ENCODE measurements around the gene RBM10.

RBM10 gene

DNA sequence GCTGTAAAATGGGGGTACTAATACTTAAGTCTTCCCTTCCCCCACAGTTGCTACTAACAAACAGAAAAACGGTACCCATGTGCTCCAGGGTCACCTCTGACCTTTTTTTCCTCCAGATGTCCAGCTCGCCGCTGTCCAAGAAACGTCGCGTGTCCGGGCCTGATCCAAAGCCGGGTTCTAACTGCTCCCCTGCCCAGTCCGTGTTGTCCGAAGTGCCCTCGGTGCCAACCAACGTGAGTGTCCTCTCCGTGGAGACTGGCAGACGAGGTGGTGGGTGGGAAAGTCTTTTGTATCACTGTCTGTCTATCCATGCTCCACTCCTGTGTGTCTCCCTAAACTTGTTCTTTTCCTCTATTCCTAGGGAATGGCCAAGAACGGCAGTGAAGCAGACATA lies 53.7 kb downstream of the RBM10 start:
- no peak for DNase-seq

- no peak for DNase-seq
These were observed 54.3 kb downstream of the RBM10 start for GRCh38 chrX:47199286-47199685.

- no peak for DNase-seq
These were observed 55.5 kb downstream of the RBM10 start for GRCh38 chrX:47200385-47201150.

DNA sequence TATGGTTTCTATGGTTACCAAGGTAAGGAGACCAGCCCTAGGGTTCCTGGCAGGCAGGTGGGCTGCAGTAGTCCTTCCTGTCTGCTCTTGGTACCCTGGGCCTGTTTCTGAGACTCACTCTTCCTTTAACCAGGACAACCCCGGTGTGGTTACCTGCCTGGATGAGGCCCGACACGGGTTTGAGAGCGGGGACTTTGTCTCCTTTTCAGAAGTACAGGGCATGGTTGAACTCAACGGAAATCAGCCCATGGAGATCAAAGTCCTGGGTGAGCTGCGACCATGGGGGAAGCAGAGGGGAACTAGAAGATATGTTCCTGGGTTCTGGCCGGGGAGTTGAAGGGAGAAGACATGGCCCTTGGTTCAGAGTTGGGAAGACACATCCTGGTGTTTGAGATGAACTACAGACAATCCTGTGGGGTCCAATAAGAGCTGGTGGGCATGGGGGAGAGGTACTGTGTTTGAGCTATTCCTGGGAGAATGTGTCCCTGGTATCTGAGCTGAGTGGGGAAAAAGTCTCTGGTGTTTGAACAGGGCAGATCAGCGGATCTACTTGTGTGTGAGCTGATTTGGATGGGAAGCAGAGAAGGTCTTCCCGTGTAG lies 56.4 kb downstream of the RBM10 start:
- DNase-seq = no peak

DNA sequence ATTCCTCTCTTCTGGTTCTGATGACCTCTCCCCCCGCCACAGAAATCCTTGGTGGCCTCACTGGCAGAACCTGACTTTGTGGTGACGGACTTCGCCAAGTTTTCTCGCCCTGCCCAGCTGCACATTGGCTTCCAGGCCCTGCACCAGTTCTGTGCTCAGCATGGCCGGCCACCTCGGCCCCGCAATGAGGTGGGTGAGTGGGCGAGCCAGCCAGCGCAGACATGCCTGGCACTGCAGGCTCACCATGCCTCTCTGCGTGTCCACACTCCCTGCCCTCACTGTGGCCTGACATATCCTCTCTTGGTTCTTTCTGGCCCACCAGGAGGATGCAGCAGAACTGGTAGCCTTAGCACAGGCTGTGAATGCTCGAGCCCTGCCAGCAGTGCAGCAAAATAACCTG lies 57.3 kb downstream of the RBM10 start:
- DNase-seq = no peak

GRCh38 chrX:47202877-47203276 lies 57.9 kb downstream of the RBM10 start:
- no peak for DNase-seq

DNA sequence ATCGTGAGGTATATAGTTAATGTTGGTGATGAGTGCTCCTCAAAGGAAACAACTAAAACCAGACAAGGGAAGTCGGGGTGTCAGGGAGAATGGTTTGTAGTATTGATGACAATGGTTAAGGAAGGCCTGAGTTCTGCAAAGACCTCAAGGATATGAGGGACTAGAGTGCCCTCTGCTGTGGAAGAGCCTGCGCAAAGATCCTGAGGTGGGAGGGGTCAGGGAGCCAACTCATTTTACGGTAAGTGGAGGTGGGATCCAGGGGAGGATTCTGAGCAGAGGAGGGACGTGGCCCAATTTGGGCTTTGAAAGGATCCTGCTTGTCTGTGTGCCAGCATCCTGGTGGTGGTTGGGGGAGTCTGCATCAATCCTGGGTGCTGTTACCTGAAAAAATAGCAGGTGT lies 59.9 kb downstream of the RBM10 start:
- no peak for DNase-seq

DNA sequence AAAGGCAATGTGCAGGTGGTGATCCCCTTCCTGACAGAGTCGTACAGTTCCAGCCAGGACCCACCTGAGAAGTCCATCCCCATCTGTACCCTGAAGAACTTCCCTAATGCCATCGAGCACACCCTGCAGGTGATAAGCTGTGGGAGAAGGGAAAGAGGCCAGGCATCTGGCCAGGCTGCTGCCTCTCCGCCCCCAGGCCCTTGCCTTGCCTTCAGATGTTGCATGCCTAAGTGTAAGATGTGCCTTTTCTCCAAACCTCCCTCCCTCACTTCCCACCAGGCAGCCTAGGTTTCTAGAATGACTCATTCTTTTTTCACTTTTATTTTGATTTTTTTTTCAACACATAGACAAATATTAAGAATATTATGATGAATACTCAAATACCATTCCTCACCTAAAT lies 61.3 kb downstream of the RBM10 start:
- DNase-seq = no peak

GRCh38 chrX:47208108-47208507 lies 63.1 kb downstream of the RBM10 start:
- no peak for DNase-seq

- DNase-seq = no peak
These were observed 64.7 kb downstream of the RBM10 start for GRCh38 chrX:47209508-47210238.

DNA sequence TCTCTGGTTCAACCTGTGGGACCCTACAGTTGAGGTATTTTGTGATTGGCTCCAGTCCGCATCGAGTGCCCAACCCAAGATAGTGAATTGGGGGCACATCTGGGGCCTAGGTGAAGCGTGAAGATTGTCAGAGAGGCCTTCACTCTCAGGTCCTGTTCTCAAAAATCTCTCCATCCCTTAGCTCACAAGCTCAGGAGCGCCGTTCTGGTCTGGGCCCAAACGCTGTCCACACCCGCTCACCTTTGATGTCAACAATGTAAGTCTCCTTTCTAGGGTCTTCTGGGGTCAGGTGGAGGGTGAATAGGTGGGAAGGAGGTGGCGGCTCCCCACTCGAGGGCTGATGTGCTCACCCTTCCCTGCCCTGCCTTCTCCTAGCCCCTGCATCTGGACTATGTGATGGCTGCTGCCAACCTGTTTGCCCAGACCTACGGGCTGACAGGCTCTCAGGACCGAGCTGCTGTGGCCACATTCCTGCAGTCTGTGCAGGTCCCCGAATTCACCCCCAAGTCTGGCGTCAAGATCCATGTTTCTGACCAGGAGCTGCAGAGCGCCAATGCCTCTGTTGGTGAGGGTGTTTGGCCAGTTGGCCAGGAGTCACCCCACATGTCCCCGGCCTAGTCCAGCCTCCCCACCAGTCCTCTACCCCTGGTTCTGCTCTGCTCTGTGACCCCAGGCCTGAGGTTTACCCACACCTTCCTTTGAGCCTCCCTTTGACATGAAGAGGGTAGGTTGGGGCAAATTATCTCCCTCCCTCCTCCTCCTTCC lies 65.8 kb downstream of the RBM10 start:
- no peak for DNase-seq

DNA sequence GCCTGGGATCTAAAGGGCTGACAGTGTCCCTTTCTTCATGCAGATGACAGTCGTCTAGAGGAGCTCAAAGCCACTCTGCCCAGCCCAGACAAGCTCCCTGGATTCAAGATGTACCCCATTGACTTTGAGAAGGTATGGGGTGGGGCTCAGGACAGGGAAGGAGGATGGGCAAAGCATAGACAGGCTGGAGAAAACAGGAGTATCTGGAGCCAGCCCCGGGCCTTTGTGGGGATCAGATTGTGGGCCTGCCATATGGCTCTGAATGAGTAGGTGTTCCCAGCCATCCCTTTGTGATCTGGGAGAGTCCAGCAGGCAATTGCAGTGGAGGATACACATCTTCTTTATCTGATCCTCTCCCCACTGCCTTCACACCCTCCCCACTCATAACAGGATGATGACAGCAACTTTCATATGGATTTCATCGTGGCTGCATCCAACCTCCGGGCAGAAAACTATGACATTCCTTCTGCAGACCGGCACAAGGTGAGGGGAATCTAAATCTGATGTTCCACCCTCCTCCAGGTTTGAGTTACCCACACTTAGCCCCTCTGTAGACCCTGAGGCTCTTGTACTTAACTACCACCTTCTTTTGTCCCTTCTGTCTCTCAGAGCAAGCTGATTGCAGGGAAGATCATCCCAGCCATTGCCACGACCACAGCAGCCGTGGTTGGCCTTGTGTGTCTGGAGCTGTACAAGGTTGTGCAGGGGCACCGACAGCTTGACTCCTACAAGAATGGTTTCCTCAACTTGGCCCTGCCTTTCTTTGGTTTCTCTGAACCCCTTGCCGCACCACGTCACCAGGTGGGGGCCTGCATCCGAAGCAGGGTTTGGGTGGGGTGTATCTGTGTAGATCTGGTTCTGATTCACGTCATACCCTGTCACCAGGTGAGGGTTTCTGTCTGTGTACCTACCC lies 67.6 kb downstream of the RBM10 start:
- DNase-seq = no peak

DNA sequence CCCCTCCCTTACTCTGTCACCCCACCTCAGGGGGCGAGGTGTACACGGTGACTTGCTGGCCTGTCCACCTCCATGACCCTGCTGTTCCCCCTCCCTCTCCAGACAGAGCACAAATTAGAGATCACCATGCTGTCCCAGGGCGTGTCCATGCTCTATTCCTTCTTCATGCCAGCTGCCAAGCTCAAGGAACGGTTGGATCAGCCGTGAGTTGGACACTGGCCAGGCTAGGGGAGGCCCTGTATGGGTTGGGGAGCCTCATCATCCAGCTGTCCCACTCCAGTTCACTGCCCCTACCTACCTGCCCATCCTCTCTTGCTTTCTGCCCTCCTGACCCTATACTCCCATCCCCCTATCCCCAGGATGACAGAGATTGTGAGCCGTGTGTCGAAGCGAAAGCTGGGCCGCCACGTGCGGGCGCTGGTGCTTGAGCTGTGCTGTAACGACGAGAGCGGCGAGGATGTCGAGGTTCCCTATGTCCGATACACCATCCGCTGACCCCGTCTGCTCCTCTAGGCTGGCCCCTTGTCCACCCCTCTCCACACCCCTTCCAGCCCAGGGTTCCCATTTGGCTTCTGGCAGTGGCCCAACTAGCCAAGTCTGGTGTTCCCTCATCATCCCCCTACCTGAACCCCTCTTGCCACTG lies 69.5 kb downstream of the RBM10 start:
- DNase-seq = no peak

GRCh38 chrX:47215291-47215900 lies 70.4 kb downstream of the RBM10 start:
- DNase-seq = no peak

DNA sequence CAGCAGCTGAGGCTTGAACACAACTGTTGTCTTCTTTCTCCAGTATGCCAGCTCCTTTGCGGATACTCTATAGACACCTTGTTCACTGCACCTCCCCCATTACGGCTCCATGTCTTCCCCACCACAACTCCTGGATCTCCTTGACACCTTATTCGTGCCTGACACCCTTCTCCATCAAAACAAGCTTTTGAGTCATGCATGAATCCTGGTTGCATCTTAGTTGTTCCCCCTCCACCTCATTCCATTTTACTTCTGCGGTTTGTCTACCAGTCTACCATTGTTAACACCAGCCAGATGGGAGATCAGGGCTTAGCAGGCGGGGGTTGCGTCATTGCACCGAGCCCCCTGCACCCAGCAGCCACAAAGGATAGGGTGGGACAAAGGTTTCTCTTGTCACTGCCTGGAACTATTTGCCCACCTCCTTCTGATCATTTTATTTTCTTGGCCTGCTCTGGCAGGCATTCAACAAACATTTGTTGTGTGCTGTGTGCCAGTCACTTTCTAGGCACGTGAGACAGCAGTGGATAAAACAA lies 71.4 kb downstream of the RBM10 start:
- DNase-seq = no peak

- no peak for DNase-seq
These were observed 72.3 kb downstream of the RBM10 start for GRCh38 chrX:47217121-47217851.

DNA sequence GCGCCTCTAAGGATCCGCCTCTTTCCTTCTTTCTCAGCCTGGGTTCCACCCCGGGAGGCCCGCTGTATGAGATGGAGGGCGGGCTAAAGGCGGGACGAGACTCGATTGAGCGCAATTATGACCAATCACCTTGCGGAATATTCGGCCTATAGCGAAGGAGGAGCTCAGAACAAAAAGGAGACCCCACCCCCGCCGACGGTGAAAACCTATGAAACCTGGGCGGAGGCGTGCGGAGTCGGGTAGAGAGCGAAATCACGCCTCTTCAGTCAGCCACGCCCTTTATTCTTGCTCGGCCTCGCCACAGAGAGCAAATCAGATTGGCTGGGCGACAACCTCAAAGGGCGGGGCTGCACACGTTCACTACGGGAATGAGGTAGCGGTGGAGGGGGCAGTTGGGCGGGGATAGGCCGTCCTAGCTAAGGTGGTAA lies 72.8 kb downstream of the RBM10 start:
- DNase-seq = peak; percentile 95

- peak; percentile 82 for DNase-seq
These were observed 73.4 kb downstream of the RBM10 start, which contains the start of gene CDK16 for GRCh38 chrX:47218280-47218919. TSS of gene CDK16 (plus strand) at chrX:47218681. CDS start at chrX:47223558, 4,877 bp downstream.

Data from DMS79 treated with DMSO at 0.1 percent for 48 hours (cell line).